Uterus (tissue), 2 donors: ENCODE results near the gene CIB2.

Experiments used
- POLR2A ChIP-seq, 2 donors: fragments of 450-650 bp; IDR thresholded peaks; one replicate each; pipeline ENCODE4 v1.6.1; 2016; ENCODE audit warnings: antibody characterized with exemption in 2 of 2, mild to moderate bottlenecking in 1 of 2, moderate library complexity in 1 of 2
- TF ChIP-seq, protein P1 (sequence below), 4 experiments: fragments of 200-600 bp in 2 of 4; fragments of 450-650 bp in 2 of 4; sonication (generic) in 2 of 4; IDR thresholded peaks; one replicate each; pipeline ENCODE4 v1.5.1; 2016 to 2019; ENCODE audit warnings: antibody characterized with exemption in 4 of 4, mild to moderate bottlenecking in 2 of 4, moderate library complexity in 1 of 4

DNA sequence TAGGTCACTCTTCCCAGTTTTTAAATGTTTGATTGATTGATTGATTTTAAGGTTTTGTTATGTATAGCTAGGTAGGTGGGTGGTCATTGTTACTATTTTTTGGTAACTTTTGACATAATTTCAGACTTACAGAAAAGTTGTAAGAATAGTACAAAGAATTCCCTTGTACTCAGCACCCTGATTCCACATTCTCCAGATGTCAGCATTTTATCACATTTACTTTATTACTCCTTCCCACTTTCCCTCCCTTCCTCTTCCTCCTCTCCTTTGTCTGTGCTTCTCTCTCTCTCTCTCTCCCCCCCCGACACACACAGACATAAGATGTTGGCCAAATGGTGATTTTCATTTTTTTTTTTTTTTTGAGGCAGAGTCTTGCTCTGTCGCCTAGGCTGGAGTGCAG is 32.8 kb upstream of the CIB2 start:
- TF ChIP-seq, protein P1, sequence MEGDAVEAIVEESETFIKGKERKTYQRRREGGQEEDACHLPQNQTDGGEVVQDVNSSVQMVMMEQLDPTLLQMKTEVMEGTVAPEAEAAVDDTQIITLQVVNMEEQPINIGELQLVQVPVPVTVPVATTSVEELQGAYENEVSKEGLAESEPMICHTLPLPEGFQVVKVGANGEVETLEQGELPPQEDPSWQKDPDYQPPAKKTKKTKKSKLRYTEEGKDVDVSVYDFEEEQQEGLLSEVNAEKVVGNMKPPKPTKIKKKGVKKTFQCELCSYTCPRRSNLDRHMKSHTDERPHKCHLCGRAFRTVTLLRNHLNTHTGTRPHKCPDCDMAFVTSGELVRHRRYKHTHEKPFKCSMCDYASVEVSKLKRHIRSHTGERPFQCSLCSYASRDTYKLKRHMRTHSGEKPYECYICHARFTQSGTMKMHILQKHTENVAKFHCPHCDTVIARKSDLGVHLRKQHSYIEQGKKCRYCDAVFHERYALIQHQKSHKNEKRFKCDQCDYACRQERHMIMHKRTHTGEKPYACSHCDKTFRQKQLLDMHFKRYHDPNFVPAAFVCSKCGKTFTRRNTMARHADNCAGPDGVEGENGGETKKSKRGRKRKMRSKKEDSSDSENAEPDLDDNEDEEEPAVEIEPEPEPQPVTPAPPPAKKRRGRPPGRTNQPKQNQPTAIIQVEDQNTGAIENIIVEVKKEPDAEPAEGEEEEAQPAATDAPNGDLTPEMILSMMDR (IDR thresholded peaks at IDR 0.05), result no peak
- TF ChIP-seq POLR2A (IDR thresholded peaks at IDR 0.05), result no peak
